Measurements from ENCODE around the gene ACIN1. TPM values are rescaled to one million over a fixed set of nuclear protein-coding genes. Genes with fewer than 3 reads are reported as not detected.

The ACIN1 gene
- total and polyA plus RNA-seq, 2 experiments from 2014 or later, result 76.1 to 172 TPM

GRCh38 chr14:23086565-23086964 lies 8.4 kb downstream of the ACIN1 start:
- no peaks in the 10 kb centered on the region for H3K27me3 ChIP-seq (ENCODE audit: insufficient read depth)
- H3K4me2 ChIP-seq, result no peak overlapping the region
- H3F3A ChIP-seq (replicated peaks; ENCODE audit: low read depth), result no peaks in the 10 kb centered on the region; the same call in 1 of the 2 replicates
- H3K27me3 Mint-ChIP-seq (ENCODE audit: insufficient read depth, low read depth, poor library complexity), result peaks cover 2% of the 10 kb centered on the region
- no peak overlapping the region for H3K27ac ChIP-seq (ENCODE audit: low read depth)
- no peaks in the 10 kb centered on the region for H3K4me1 Mint-ChIP-seq
- H4K20me1 ChIP-seq (replicated peaks; ENCODE audit: insufficient read depth), result peaks cover 42% of the 10 kb centered on the region
- H3K9me2 ChIP-seq (ENCODE audit: insufficient read depth), result no peaks in the 10 kb centered on the region
- TF ChIP-seq JUNB (IDR thresholded peaks at IDR 0.05; ENCODE audit: unreplicated experiment) (no peak), STAT1 (IDR thresholded peaks at IDR 0.05; ENCODE audit: unreplicated experiment) (no peak), ETS1 (IDR thresholded peaks at IDR 0.05) (no peak), ZNF114 (CRISPR knock-in tag; IDR thresholded peaks at IDR 0.05) (no peak), ZNF331 (CRISPR knock-in tag; IDR thresholded peaks at IDR 0.05; ENCODE audit: low read depth) (no peak), POLR2AphosphoS5 (IDR thresholded peaks at IDR 0.05; ENCODE audit: low read depth) (no peak), NANOG (IDR thresholded peaks at IDR 0.05; ENCODE audit: borderline replicate concordance) (no peak), CREB1 (CRISPR knock-in tag; IDR thresholded peaks at IDR 0.05; ENCODE audit: low read depth) (no peak), EZH2phosphoT487 (IDR thresholded peaks at IDR 0.05; ENCODE audit: unreplicated experiment) (no peak), EZH2 (IDR thresholded peaks at IDR 0.05; ENCODE audit: low read depth, unreplicated experiment) (no peak)
- TF ChIP-seq, protein P1, sequence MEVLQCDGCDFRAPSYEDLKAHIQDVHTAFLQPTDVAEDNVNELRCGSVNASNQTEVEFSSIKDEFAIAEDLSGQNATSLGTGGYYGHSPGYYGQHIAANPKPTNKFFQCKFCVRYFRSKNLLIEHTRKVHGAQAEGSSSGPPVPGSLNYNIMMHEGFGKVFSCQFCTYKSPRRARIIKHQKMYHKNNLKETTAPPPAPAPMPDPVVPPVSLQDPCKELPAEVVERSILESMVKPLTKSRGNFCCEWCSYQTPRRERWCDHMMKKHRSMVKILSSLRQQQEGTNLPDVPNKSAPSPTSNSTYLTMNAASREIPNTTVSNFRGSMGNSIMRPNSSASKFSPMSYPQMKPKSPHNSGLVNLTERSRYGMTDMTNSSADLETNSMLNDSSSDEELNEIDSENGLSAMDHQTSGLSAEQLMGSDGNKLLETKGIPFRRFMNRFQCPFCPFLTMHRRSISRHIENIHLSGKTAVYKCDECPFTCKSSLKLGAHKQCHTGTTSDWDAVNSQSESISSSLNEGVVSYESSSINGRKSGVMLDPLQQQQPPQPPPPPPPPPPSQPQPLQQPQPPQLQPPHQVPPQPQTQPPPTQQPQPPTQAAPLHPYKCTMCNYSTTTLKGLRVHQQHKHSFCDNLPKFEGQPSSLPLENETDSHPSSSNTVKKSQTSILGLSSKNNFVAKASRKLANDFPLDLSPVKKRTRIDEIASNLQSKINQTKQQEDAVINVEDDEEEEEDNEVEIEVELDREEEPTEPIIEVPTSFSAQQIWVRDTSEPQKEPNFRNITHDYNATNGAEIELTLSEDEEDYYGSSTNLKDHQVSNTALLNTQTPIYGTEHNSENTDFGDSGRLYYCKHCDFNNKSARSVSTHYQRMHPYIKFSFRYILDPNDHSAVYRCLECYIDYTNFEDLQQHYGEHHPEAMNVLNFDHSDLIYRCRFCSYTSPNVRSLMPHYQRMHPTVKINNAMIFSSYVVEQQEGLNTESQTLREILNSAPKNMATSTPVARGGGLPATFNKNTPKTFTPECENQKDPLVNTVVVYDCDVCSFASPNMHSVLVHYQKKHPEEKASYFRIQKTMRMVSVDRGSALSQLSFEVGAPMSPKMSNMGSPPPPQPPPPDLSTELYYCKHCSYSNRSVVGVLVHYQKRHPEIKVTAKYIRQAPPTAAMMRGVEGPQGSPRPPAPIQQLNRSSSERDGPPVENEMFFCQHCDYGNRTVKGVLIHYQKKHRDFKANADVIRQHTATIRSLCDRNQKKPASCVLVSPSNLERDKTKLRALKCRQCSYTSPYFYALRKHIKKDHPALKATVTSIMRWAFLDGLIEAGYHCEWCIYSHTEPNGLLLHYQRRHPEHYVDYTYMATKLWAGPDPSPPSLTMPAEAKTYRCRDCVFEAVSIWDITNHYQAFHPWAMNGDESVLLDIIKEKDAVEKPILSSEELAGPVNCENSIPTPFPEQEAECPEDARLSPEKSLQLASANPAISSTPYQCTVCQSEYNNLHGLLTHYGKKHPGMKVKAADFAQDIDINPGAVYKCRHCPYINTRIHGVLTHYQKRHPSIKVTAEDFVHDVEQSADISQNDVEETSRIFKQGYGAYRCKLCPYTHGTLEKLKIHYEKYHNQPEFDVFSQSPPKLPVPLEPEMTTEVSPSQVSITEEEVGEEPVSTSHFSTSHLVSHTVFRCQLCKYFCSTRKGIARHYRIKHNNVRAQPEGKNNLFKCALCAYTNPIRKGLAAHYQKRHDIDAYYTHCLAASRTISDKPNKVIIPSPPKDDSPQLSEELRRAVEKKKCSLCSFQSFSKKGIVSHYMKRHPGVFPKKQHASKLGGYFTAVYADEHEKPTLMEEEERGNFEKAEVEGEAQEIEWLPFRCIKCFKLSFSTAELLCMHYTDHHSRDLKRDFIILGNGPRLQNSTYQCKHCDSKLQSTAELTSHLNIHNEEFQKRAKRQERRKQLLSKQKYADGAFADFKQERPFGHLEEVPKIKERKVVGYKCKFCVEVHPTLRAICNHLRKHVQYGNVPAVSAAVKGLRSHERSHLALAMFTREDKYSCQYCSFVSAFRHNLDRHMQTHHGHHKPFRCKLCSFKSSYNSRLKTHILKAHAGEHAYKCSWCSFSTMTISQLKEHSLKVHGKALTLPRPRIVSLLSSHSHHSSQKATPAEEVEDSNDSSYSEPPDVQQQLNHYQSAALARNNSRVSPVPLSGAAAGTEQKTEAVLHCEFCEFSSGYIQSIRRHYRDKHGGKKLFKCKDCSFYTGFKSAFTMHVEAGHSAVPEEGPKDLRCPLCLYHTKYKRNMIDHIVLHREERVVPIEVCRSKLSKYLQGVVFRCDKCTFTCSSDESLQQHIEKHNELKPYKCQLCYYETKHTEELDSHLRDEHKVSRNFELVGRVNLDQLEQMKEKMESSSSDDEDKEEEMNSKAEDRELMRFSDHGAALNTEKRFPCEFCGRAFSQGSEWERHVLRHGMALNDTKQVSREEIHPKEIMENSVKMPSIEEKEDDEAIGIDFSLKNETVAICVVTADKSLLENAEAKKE (CRISPR knock-in tag; IDR thresholded peaks at IDR 0.05), result no peak
- TF ChIP-seq, protein P2, sequence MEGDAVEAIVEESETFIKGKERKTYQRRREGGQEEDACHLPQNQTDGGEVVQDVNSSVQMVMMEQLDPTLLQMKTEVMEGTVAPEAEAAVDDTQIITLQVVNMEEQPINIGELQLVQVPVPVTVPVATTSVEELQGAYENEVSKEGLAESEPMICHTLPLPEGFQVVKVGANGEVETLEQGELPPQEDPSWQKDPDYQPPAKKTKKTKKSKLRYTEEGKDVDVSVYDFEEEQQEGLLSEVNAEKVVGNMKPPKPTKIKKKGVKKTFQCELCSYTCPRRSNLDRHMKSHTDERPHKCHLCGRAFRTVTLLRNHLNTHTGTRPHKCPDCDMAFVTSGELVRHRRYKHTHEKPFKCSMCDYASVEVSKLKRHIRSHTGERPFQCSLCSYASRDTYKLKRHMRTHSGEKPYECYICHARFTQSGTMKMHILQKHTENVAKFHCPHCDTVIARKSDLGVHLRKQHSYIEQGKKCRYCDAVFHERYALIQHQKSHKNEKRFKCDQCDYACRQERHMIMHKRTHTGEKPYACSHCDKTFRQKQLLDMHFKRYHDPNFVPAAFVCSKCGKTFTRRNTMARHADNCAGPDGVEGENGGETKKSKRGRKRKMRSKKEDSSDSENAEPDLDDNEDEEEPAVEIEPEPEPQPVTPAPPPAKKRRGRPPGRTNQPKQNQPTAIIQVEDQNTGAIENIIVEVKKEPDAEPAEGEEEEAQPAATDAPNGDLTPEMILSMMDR (conservative IDR thresholded peaks at IDR 0.05; ENCODE audit: low read depth in 2 of 2), result no peak
- TF ChIP-seq, protein P3, sequence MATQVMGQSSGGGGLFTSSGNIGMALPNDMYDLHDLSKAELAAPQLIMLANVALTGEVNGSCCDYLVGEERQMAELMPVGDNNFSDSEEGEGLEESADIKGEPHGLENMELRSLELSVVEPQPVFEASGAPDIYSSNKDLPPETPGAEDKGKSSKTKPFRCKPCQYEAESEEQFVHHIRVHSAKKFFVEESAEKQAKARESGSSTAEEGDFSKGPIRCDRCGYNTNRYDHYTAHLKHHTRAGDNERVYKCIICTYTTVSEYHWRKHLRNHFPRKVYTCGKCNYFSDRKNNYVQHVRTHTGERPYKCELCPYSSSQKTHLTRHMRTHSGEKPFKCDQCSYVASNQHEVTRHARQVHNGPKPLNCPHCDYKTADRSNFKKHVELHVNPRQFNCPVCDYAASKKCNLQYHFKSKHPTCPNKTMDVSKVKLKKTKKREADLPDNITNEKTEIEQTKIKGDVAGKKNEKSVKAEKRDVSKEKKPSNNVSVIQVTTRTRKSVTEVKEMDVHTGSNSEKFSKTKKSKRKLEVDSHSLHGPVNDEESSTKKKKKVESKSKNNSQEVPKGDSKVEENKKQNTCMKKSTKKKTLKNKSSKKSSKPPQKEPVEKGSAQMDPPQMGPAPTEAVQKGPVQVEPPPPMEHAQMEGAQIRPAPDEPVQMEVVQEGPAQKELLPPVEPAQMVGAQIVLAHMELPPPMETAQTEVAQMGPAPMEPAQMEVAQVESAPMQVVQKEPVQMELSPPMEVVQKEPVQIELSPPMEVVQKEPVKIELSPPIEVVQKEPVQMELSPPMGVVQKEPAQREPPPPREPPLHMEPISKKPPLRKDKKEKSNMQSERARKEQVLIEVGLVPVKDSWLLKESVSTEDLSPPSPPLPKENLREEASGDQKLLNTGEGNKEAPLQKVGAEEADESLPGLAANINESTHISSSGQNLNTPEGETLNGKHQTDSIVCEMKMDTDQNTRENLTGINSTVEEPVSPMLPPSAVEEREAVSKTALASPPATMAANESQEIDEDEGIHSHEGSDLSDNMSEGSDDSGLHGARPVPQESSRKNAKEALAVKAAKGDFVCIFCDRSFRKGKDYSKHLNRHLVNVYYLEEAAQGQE (IDR thresholded peaks at IDR 0.05; ENCODE audit: unreplicated experiment), result no peak
- no peak overlapping the region for H3K4me3 Mint-ChIP-seq
- H3K4me3 ChIP-seq, result no peak overlapping the region
- no peak for DNase-seq (ENCODE audit: low spot score)
- H3K27ac Mint-ChIP-seq, result no peak overlapping the region
- peaks cover 48% of the 10 kb centered on the region for H3K79me2 ChIP-seq (replicated peaks; ENCODE audit: insufficient read depth)
- ATAC-seq, result no peak
- H3K9me3 Mint-ChIP-seq, result no peaks in the 10 kb centered on the region
- peaks cover 85% of the 10 kb centered on the region for H3K36me3 Mint-ChIP-seq (ENCODE audit: low read depth)
- peaks cover 68% of the 10 kb centered on the region for H3K36me3 ChIP-seq (ENCODE audit: insufficient read depth)
- no peaks in the 10 kb centered on the region for H3K4me1 ChIP-seq (ENCODE audit: insufficient read depth)
- no peak overlapping the region for H2AFZ ChIP-seq

All from GM23338 (cell line).